ENCODE measurements around the gene FAM72C.
"Not testable (repeated sequence)": the region's sequence is repeated elsewhere in the genome, so short reads cannot be mapped to it uniquely, and the experiment has no call there.

DNA sequence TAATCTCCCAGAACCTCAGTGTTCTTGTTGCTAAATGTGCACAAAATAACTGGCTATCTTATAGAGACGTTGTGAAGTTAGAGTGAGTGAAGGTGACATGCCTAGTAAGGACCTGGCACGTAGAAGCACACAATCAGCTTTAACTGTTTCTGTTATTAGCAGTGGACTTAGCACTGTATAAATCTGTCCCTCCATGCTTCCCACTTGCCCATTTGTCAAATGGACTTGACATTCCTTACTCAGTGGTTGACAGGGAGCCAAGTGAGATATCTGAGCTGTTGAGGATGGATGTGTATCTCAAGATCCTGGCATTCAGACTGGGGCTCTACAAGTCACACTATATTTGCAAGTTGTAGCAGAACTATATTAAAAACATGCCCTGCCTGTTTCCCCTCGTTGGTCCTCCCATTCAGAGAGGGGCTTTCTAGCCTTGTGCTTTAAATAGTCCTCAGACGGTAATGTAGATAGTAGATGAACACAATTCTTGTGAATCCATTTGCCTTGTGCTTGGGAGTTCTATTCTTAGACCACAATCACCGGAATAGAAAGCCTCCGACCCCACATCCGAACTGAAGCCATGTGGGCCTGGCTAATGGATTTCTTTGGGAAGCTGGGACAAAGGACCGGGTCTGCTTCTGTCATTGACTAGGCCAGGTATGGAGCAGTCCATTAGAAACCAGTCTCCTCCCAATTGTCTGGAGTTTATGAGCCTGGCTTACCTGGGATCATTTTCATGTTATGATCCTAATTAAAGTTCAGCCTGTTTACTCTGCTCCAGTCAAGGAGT, 43.6 kb upstream of the FAM72C start:
- TF ChIP-seq, protein P1, sequence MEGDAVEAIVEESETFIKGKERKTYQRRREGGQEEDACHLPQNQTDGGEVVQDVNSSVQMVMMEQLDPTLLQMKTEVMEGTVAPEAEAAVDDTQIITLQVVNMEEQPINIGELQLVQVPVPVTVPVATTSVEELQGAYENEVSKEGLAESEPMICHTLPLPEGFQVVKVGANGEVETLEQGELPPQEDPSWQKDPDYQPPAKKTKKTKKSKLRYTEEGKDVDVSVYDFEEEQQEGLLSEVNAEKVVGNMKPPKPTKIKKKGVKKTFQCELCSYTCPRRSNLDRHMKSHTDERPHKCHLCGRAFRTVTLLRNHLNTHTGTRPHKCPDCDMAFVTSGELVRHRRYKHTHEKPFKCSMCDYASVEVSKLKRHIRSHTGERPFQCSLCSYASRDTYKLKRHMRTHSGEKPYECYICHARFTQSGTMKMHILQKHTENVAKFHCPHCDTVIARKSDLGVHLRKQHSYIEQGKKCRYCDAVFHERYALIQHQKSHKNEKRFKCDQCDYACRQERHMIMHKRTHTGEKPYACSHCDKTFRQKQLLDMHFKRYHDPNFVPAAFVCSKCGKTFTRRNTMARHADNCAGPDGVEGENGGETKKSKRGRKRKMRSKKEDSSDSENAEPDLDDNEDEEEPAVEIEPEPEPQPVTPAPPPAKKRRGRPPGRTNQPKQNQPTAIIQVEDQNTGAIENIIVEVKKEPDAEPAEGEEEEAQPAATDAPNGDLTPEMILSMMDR (IDR thresholded peaks at IDR 0.05 in 8 of 11, conservative IDR thresholded peaks at IDR 0.05 in 3 of 11), result not testable (repeated sequence)
- not testable (repeated sequence) for TF ChIP-seq POLR2A, POLR2AphosphoS5 (IDR thresholded peaks at IDR 0.05)
